Left colon (tissue), 2 donors: ENCODE measurements around the gene RPL29. TPM values are rescaled to one million over a fixed set of nuclear protein-coding genes. Genes with fewer than 3 reads are reported as not detected.

ENCODE experiments used
- total RNA-seq, 2 donors: library from RNA; stranded (reverse); fragmentation: NEBNext Ultra II Directional; extraction: Animal tissue kit (Norgen Biotek cat#: 25700); gene quantifications; one replicate each; pipeline ENCODE4 v1.2.1, GENCODE V29; 2021
- donor health status: DM: no; HTN: no; CAD: no.
- donor health status: DM: yes; HTN: yes; CAD: no.

Gene RPL29
- total RNA-seq, 2 donors from 2014 or later: 894 to 910 TPM

Other genes with a start within 250 kb of the RPL29 start
- not detected for gene IQCF6, start 216.7 kb downstream of the RPL29 start, total RNA-seq
- gene IQCF2, start 134.3 kb downstream of the RPL29 start, total RNA-seq: not detected
- gene IQCF5, start 120.3 kb downstream of the RPL29 start, total RNA-seq: not detected
- gene IQCF1, start 92.5 kb downstream of the RPL29 start, total RNA-seq: not detected
- gene RRP9, start 54.0 kb downstream of the RPL29 start, total RNA-seq: 10 to 100 TPM; 11.0 to 16.1 TPM
- 10 to 100 TPM; 23.6 to 25.5 TPM for gene PARP3, start 53.5 kb downstream of the RPL29 start, total RNA-seq
- not detected for gene GPR62, start 40.5 kb downstream of the RPL29 start, total RNA-seq
- gene PCBP4, start 28.4 kb downstream of the RPL29 start, total RNA-seq: 10 to 100 TPM; 23.3 to 27.4 TPM
- gene ABHD14B, start 21.8 kb downstream of the RPL29 start, total RNA-seq: 10 to 100 TPM; 81.5 to 96.7 TPM
- gene ABHD14A, start 20.8 kb downstream of the RPL29 start, total RNA-seq: 1 to 10 TPM; 6.1 to 8.6 TPM
- gene ACY1, start 12.4 kb downstream of the RPL29 start, total RNA-seq: 100 to 1,000 TPM; 153 to 160 TPM
- gene DUSP7, start 60.7 kb upstream of the RPL29 start, total RNA-seq: 1 to 10 TPM; 7.4 to 9.1 TPM
- gene POC1A, start 158.5 kb upstream of the RPL29 start, total RNA-seq: 1 to 10 TPM; 4.3 to 7.4 TPM
- 100 to 1,000 TPM; 128 to 150 TPM for gene ALAS1, start 202.3 kb upstream of the RPL29 start, total RNA-seq
- under 1 TPM in 1 of 2 donors, not detected in 1; 0.42 TPM for gene TLR9, start 229.8 kb upstream of the RPL29 start, total RNA-seq
- 10 to 100 TPM; 37.8 to 53.9 TPM for gene TWF2, start 243.3 kb upstream of the RPL29 start, total RNA-seq
- gene PPM1M, start 249.9 kb upstream of the RPL29 start, total RNA-seq: 1 to 10 TPM; 2.9 to 9.3 TPM